Measurements from ENCODE around the gene KCNMB2. TPM values are rescaled to one million over a fixed set of nuclear protein-coding genes. Genes with fewer than 3 reads are reported as not detected.

KCNMB2 gene
- total and polyA plus RNA-seq, 3 donors from 2014 or later: 2.6 TPM; not detected in 2

DNA sequence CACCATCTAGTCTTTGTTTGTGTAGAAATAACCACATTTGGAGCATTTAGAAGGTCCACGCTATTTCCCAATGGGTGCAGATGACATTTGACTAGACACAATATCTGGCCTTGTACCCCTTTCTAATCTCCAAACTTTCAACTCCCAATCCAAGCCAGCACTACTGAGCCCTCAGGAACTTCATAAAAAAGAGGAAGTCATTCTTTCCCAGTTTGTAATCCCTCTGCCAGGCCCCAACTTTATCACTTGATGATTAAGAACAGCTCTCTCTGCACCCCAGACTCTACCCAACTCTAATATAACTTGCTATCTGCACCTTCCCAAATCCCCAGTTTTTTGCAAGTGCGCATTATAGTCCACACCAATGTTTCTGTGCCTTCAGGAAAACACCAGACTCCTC, 170.2 kb downstream of the KCNMB2 start:
- no peaks in the 10 kb centered on the region for H3K4me1 ChIP-seq
- H3K36me3 ChIP-seq (ENCODE audit: low read depth, missing control alignments): no peaks in the 10 kb centered on the region
- no peaks in the 10 kb centered on the region for H3K27me3 ChIP-seq
- intact Hi-C loops (cut with DNase I; ENCODE audit: low total_unique reads): no loop called here
- TF ChIP-seq, protein P1, sequence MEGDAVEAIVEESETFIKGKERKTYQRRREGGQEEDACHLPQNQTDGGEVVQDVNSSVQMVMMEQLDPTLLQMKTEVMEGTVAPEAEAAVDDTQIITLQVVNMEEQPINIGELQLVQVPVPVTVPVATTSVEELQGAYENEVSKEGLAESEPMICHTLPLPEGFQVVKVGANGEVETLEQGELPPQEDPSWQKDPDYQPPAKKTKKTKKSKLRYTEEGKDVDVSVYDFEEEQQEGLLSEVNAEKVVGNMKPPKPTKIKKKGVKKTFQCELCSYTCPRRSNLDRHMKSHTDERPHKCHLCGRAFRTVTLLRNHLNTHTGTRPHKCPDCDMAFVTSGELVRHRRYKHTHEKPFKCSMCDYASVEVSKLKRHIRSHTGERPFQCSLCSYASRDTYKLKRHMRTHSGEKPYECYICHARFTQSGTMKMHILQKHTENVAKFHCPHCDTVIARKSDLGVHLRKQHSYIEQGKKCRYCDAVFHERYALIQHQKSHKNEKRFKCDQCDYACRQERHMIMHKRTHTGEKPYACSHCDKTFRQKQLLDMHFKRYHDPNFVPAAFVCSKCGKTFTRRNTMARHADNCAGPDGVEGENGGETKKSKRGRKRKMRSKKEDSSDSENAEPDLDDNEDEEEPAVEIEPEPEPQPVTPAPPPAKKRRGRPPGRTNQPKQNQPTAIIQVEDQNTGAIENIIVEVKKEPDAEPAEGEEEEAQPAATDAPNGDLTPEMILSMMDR (IDR thresholded peaks at IDR 0.05): no peak
- TF ChIP-seq POLR2A (IDR thresholded peaks at IDR 0.05): no peak
- H3K27ac ChIP-seq: no peak overlapping the region
- H3K4me3 ChIP-seq: no peak overlapping the region
- no peaks in the 10 kb centered on the region for H3K9me3 ChIP-seq
- 90 to 98% methylated on average over 2 of the region's 2 CpGs for WGBS, 2 donors
- no peak for DNase-seq

DNA sequence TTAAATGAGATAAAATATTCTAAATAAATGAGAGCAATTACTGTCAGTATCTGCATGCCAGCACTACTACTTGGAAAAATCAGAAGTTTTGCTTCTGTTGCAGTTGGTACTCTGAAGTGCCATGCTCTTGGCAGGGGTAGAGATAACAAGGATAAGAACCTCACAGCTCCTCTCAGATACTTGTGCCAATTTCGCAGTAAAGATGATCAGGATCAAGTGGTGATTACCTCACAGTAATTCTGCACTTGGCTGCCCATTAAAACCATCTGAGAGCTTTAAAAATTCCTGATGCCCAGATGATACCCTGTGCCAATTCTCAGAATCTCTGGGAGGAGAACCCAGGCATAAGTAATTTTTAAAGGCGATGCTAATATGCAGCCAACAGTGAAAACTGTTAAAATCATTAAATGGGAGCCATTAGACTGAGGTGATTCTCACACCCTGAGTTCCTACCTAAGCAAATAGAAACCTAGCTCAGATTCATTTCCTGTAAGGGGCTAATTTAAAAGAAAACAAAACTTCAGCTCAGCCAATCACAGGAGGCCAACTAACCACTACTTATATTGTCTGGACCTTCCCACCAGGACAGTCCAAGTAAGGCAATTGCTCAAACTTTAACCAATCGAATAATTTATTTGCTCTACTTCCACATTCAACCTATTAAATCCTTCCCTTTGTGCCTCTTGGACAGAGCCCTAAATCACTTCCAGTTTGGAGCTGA, 171.2 kb downstream of the KCNMB2 start:
- intact Hi-C loops (cut with DNase I; ENCODE audit: low total_unique reads): no loop called here
- Histone ChIP-seq H3K36me3 (ENCODE audit: low read depth, missing control alignments) (no peaks in the 10 kb centered on the region), H3K9me3 (no peaks in the 10 kb centered on the region), H3K4me1 (no peaks in the 10 kb centered on the region), H3K27me3 (no peaks in the 10 kb centered on the region), H3K4me3 (no peak overlapping the region), H3K27ac (no peak overlapping the region)
- TF ChIP-seq, protein P1 (IDR thresholded peaks at IDR 0.05): no peak
- TF ChIP-seq POLR2A (IDR thresholded peaks at IDR 0.05): no peak
- DNase-seq: no peak
- 91% methylated on average over 3 of the region's 3 CpGs for WGBS, 2 donors

DNA sequence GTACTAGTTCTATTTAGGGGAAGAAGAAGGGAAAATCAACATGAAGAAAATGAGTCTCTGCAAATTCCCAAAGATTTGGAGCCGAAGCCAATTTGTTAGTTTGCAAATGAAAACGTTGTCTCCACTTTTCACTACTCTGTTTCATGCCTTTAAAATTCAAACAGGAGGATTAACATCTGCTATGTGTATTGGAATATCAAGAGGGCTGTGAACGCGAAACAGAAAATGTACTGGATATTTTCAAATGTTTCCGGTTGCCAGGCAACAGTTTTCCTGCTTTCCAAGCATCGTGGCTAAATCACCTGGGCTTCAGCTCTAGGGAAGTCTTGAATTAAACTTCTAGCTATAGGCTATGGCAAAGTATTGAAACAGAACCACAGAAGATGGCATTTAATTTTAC, 172.8 kb downstream of the KCNMB2 start:
- intact Hi-C loops (cut with DNase I; ENCODE audit: low total_unique reads): no loop called here
- no peaks in the 10 kb centered on the region for H3K4me1 ChIP-seq
- no peaks in the 10 kb centered on the region for H3K27me3 ChIP-seq
- no peaks in the 10 kb centered on the region for H3K36me3 ChIP-seq (ENCODE audit: low read depth, missing control alignments)
- no peak overlapping the region for H3K4me3 ChIP-seq
- no peak overlapping the region for H3K27ac ChIP-seq
- DNase-seq: no peak
- H3K9me3 ChIP-seq: no peaks in the 10 kb centered on the region
- WGBS, 2 donors: 41 to 49% methylated on average over 6 of the region's 6 CpGs
- no peak for TF ChIP-seq POLR2A (IDR thresholded peaks at IDR 0.05)
- TF ChIP-seq, protein P1 (IDR thresholded peaks at IDR 0.05): no peak

DNA sequence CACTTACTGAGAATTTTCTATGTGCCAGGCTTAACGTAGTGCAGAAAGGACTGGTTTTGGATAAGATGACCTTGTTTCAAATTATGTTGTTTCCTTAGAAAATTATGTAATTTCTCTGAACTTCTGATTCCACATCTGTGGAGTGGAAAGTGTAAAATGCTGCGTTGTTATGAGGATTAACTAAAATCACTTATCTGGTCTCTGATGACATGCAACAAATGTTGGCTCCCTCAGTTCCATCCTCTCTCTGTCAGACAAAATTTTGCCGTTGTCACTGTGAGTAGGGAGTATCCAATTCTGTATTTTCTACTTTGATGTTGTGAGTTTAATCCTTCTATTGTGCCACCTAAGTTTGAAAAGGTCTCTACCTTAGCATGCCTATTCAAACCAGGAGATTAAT, 175.5 kb downstream of the KCNMB2 start:
- H3K9me3 ChIP-seq: no peaks in the 10 kb centered on the region
- no peak overlapping the region for H3K27ac ChIP-seq
- no peak overlapping the region for H3K4me3 ChIP-seq
- intact Hi-C loops (cut with DNase I; ENCODE audit: low total_unique reads): no loop called here
- DNase-seq: no peak
- H3K4me1 ChIP-seq: no peaks in the 10 kb centered on the region
- H3K36me3 ChIP-seq (ENCODE audit: low read depth, missing control alignments): no peaks in the 10 kb centered on the region
- TF ChIP-seq, protein P1 (IDR thresholded peaks at IDR 0.05): no peak
- TF ChIP-seq POLR2A (IDR thresholded peaks at IDR 0.05): no peak
- no peaks in the 10 kb centered on the region for H3K27me3 ChIP-seq
- 70 to 71% methylated on average over 3 of the region's 3 CpGs for WGBS, 2 donors

DNA sequence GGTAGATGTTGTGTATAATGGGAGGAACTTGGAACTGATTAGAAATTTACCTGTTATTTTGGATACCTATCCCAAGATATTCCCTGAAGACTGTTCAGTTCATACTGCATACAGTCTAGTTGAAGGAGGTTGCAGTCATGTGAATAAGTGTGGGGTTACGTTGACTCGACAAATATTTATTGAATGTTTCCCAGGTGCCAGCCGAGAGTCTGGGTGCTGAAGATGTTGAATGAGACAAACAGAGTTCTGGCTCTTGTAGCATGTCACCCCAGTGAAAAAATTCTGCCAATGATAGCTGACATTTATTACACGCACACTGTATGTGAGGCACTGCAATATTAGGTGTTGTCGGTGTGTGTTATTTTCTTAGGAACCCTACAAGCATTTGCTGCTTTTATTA, 176.0 kb downstream of the KCNMB2 start:
- 88 to 91% methylated on average over 5 of the region's 5 CpGs for WGBS, 2 donors
- intact Hi-C loops (cut with DNase I; ENCODE audit: low total_unique reads): no loop called here
- Histone ChIP-seq H3K27ac (no peak overlapping the region), H3K4me1 (no peaks in the 10 kb centered on the region), H3K27me3 (no peaks in the 10 kb centered on the region), H3K9me3 (no peaks in the 10 kb centered on the region), H3K36me3 (ENCODE audit: low read depth, missing control alignments) (no peaks in the 10 kb centered on the region), H3K4me3 (no peak overlapping the region)
- no peak for TF ChIP-seq POLR2A (IDR thresholded peaks at IDR 0.05)
- TF ChIP-seq, protein P1 (IDR thresholded peaks at IDR 0.05): no peak
- no peak for DNase-seq
